NCI-H2196 (cell line): ENCODE results near the gene TF.
"Not testable (repeated sequence)": the region's sequence is repeated elsewhere in the genome, so short reads cannot be mapped to it uniquely, and the experiment has no call there.

Experiments used
- DNase-seq: peaks from one replicate; lab custom pipeline; 2025; ENCODE audit not compliant: unreplicated experiment; lab: John Stamatoyannopoulos, UW

The TF gene

GRCh38 chr3:133745981-133746711, at the start of gene TF:
TF (plus strand) TSS chr3:133746393; CDS start chr3:133746441, 48 bp downstream.
- DNase-seq = no peak

GRCh38 chr3:133697960-133698359, 48.2 kb upstream of the TF start:
- DNase-seq = no peak

GRCh38 chr3:133699467-133699866, 46.7 kb upstream of the TF start:
- no peak for DNase-seq

GRCh38 chr3:133699903-133700302, 46.3 kb upstream of the TF start:
- DNase-seq = no peak

- no peak for DNase-seq
These were observed 45.8 kb upstream of the TF start for GRCh38 chr3:133700351-133700750.

- no peak for DNase-seq
These were observed 44.5 kb upstream of the TF start for GRCh38 chr3:133701435-133702358.

GRCh38 chr3:133703915-133704314, 42.3 kb upstream of the TF start:
- DNase-seq = no peak

- DNase-seq = no peak
These were observed 40.2 kb upstream of the TF start for GRCh38 chr3:133706033-133706432.

- no peak for DNase-seq
These were observed 36.9 kb upstream of the TF start for GRCh38 chr3:133709139-133709750.

GRCh38 chr3:133711013-133711412, 35.2 kb upstream of the TF start:
- DNase-seq = no peak

GRCh38 chr3:133712017-133712416, 34.2 kb upstream of the TF start:
- no peak for DNase-seq

- no peak for DNase-seq
These were observed 32.8 kb upstream of the TF start for GRCh38 chr3:133713347-133713746.

- no peak for DNase-seq
These were observed 28.8 kb upstream of the TF start for GRCh38 chr3:133717424-133717823.

- DNase-seq = no peak
These were observed 23.3 kb upstream of the TF start for GRCh38 chr3:133722935-133723334.

- DNase-seq = no peak
These were observed 15.2 kb upstream of the TF start for GRCh38 chr3:133730993-133731392.

- DNase-seq = not testable (repeated sequence)
These were observed 14.0 kb upstream of the TF start for GRCh38 chr3:133732231-133732630.

GRCh38 chr3:133733226-133733625, 13.0 kb upstream of the TF start:
- DNase-seq = no peak

- no peak for DNase-seq
These were observed 11.9 kb upstream of the TF start for GRCh38 chr3:133734305-133734704.

- DNase-seq = peak; percentile 68
These were observed 3.7 kb upstream of the TF start for GRCh38 chr3:133742351-133743091.

GRCh38 chr3:133744241-133744640, 2.0 kb upstream of the TF start:
- no peak for DNase-seq

- DNase-seq = no peak
These were observed 1.1 kb upstream of the TF start for GRCh38 chr3:133745108-133745507.
